ENCODE measurements around the gene FBXO34.
"Not testable (repeated sequence)": the region's sequence is repeated elsewhere in the genome, so short reads cannot be mapped to it uniquely, and the experiment has no call there.

GRCh38 chr14:55312379-55313030, 41.3 kb downstream of the FBXO34 start:
- TF ChIP-seq SUZ12 (IDR thresholded peaks at IDR 0.05; ENCODE audit: extremely low read depth, insufficient read depth, insufficient read length); ZNF274 (IDR thresholded peaks at IDR 0.05; ENCODE audit: low read depth, low read length); YY1 (IDR thresholded peaks at IDR 0.05; ENCODE audit: insufficient read depth, insufficient read length): not testable (repeated sequence)

Measured in NT2/D1 (cell line).